ENCODE measurements around the gene SLC35B1. TPM values are rescaled to one million over a fixed set of nuclear protein-coding genes. Genes with fewer than 3 reads are reported as not detected.

The SLC35B1 gene
- total RNA-seq (2014; rRNA removed; shearing (Covaris generic)), result 101 and 112 TPM in 2 replicates

GRCh38 chr17:49707608-49708514 is at the start of gene SLC35B1:
TSS of gene SLC35B1 (minus strand) at chr17:49707964. CDS start at chr17:49707833, 131 bp downstream.
- peak; percentile 99 for DNase-seq (ENCODE audit: low spot score)

- no peak for DNase-seq (ENCODE audit: low spot score)
Measured at GRCh38 chr17:49757151-49757777, 49.5 kb upstream of the SLC35B1 start.

GRCh38 chr17:49756323-49757150 is 48.8 kb upstream of the SLC35B1 start:
- no peak for DNase-seq (ENCODE audit: low spot score)

- DNase-seq (ENCODE audit: low spot score), result no peak
Measured at GRCh38 chr17:49755663-49756283, 48.0 kb upstream of the SLC35B1 start.

- DNase-seq (ENCODE audit: low spot score), result no peak
Measured at GRCh38 chr17:49753959-49754391, 46.2 kb upstream of the SLC35B1 start.

- no peak for DNase-seq (ENCODE audit: low spot score)
Measured at GRCh38 chr17:49752508-49752907, 44.7 kb upstream of the SLC35B1 start.

- no peak for DNase-seq (ENCODE audit: low spot score)
Measured at GRCh38 chr17:49749730-49750129, 42.0 kb upstream of the SLC35B1 start.

GRCh38 chr17:49748791-49749190 is 41.0 kb upstream of the SLC35B1 start:
- no peak for DNase-seq (ENCODE audit: low spot score)

- DNase-seq (ENCODE audit: low spot score), result no peak
Measured at GRCh38 chr17:49748223-49748622, 40.5 kb upstream of the SLC35B1 start.

GRCh38 chr17:49747632-49748031 is 39.9 kb upstream of the SLC35B1 start:
- no peak for DNase-seq (ENCODE audit: low spot score)

GRCh38 chr17:49746791-49747490 is 39.2 kb upstream of the SLC35B1 start:
- no peak for DNase-seq (ENCODE audit: low spot score)

- no peak for DNase-seq (ENCODE audit: low spot score)
Measured at GRCh38 chr17:49745175-49746139, 37.7 kb upstream of the SLC35B1 start.

- DNase-seq (ENCODE audit: low spot score), result peak; percentile 41
Measured at GRCh38 chr17:49742166-49742638, 34.4 kb upstream of the SLC35B1 start.

GRCh38 chr17:49741692-49742076 is 33.9 kb upstream of the SLC35B1 start:
- DNase-seq (ENCODE audit: low spot score), result no peak

- no peak for DNase-seq (ENCODE audit: low spot score)
Measured at GRCh38 chr17:49741009-49741691, 33.4 kb upstream of the SLC35B1 start.

- DNase-seq (ENCODE audit: low spot score), result no peak
Measured at GRCh38 chr17:49739641-49740271, 32.0 kb upstream of the SLC35B1 start.

- no peak for DNase-seq (ENCODE audit: low spot score)
Measured at GRCh38 chr17:49738456-49739163, 30.8 kb upstream of the SLC35B1 start.
